HG03060 (cell line): ENCODE data around the gene IL17RE.

Source experiments
- ATAC-seq: cut with Tn5 transposase; IDR thresholded peaks from one replicate; pipeline ENCODE4 v1.9.1; 2021; ENCODE audit warnings: low read depth, moderate number of reproducible peaks; ENCODE audit not compliant: unreplicated experiment

Gene IL17RE

GRCh38 chr3:9901967-9902366 lies 681 bp upstream of the IL17RE start:
- ATAC-seq, result no peak

DNA sequence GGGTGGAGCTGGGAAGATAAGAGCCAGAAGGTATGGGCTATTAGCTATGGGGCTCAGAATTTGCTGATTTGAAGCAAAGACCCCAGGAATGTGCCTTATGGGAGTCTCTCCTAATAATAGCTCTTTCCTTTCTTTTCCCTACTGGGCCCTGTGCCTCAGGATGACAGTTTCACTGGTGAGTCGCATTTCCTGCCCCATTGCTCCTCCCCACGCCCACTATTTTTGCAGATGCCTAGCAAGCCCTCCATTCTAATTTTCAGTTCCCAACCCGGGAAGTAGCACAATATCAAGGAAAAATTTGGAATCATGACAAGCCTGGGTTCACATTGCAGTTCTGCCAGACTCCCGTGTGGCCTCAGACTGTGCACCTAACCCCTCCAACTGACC lies 583 bp downstream of the IL17RE start:
- ATAC-seq, result no peak

- ATAC-seq, result no peak
These were observed 1.3 kb downstream of the IL17RE start for GRCh38 chr3:9903904-9904303.

GRCh38 chr3:9906480-9906879 lies 3.8 kb downstream of the IL17RE start:
- ATAC-seq, result no peak

DNA sequence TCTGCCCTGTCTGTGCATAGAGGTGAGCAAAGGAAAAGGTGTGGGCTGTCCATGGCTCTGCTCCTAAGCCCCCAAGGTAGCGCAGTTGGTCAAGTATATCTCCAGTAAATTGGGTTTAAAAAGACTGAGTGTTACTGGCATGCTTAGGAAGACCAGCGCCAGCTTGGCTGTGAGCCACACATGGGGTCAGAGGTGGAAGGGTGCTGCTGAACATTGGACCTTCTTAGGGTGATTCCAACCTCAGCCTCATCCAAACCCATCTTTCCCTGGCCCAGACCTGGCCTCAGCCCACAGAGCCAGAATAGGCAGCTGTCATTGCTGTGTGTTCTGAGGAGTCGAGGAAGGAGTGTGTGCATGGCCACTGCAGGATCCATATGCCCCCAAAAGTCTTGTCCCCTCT lies 5.6 kb downstream of the IL17RE start:
- no peak for ATAC-seq

DNA sequence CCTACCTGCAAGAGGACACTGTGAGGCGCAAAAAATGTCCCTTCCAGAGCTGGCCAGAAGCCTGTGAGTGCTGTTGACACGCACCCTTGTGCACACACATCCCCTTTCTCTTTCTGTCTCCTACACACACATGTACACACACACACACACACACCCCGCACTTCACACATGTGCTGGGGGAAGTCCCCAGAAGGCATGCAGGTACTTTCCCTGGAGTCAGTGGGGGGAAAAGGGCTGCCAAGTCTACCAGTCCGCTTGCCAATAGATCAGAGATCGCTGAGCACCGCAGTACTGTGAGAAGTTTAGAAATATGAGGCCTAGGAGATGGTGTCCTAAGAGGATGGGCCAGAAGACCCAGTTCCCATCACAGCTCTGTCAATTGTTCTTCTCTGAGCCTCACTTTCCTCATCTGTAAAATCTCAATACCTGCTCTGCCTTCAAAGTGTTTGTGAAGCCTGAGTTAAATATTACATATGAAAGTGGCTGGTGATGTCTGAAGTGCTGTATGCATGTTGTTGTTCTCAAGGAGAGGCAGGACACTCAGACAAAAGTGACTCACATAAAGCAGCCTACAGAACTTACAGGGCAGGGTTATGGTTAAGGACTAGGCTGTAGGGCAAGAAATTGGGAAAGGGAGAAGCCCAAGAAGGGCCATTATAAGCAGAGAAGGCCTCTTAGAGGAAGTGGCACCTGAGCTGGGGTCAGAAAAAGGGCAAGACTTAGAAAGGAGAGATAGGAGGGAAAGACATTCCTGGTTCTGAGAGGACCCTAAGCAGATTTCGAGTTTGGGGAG lies 6.8 kb downstream of the IL17RE start:
- ATAC-seq, result no peak

GRCh38 chr3:9911863-9912262 lies 9.2 kb downstream of the IL17RE start:
- ATAC-seq, result no peak

DNA sequence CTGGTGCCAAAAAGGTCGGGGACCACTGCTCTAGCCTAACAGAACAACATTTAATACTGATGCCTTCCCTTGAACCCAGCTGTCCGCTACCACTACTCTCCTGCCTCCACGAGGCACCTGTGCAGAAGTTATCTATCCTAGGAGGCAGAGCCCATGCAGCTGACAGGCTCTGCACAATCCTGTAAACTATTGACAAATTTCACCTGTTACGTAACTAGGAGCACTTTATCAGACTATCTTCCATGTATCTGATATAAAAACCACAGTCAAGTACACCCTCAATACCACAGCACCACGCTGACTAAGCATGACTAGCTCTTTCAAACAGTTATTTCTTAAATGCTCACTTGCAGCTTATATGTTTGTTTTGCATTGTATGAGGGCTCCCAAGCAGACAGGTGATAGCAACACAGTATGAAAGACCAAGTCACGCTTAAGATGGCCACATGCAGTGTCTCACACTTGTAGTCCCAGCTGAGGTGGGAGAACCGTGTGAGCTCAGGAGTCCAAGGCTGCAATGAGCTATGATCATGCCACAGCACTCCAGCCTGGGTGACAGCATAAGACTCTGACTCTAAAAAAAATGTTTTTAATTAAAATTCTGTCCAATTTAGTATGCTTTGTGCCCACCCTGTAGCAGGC lies 9.8 kb downstream of the IL17RE start:
- ATAC-seq, result no peak

GRCh38 chr3:9913601-9914000 lies 11.0 kb downstream of the IL17RE start:
- ATAC-seq, result no peak

- no peak for ATAC-seq
These were observed 11.4 kb downstream of the IL17RE start for GRCh38 chr3:9914011-9914410.

- no peak for ATAC-seq
These were observed 12.1 kb downstream of the IL17RE start for GRCh38 chr3:9914559-9915253.

- ATAC-seq, result no peak
These were observed 12.8 kb downstream of the IL17RE start for GRCh38 chr3:9915254-9916141.

DNA sequence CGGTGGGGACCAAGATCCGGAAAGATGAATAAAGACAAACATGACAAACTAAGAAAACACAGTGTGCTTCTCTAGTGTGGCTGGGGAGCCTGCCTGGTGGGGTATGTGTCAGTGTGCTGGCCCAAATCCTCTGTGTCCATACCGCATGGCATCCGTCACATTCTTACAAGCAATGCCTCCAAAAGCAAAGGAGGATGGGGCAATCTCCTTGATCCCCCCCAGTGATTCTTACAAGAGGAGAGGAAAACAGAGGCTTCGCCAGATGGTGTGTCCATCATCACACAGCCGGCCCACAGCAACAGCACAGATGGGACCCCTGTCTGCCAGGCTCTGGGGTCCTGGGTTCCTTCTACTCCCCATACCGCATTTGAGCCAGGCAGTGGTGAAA lies 13.7 kb downstream of the IL17RE start:
- ATAC-seq, result no peak

DNA sequence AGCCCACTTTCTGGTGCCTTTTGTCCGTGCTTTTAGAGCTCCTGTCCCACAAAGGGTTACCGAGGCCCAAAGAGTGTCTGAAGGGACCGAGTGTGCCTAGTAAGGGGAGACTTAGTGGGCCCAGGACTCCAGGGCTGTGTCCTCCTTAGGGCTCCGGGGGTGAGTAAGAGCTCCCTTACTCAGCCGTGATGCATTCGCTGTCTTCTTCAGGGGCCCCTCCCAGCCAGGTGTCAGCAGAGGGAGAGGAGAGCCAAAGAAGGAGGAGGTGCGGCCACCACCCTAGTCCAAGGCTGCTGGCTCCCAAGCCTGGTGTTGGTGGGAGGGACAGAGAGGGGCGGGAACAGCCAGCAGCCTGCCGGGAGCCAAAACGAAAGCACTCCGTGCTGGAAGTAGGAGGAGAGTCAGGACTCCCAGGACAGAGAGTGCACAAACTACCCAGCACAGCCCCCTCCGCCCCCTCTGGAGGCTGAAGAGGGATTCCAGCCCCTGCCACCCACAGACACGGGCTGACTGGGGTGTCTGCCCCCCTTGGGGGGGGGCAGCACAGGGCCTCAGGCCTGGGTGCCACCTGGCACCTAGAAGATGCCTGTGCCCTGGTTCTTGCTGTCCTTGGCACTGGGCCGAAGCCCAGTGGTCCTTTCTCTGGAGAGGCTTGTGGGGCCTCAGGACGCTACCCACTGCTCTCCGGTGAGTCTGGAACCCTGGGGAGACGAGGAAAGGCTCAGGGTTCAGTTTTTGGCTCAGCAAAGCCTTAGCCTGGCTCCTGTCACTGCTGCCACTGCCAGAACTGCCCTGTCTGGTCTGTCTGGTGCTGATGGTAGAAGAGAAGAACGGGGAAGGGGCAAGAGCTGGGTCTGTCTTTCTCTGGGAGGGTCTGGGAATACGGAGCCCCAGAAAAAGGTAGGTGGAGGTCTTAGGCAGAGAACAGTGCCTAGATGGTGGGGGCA lies 14.4 kb downstream of the IL17RE start, which contains the start of gene IL17RC:
IL17RC (plus strand) TSS at position 365 of the 947 bp plus-strand sequence; CDS start at position 583, 218 bp downstream.
- no peak for ATAC-seq

DNA sequence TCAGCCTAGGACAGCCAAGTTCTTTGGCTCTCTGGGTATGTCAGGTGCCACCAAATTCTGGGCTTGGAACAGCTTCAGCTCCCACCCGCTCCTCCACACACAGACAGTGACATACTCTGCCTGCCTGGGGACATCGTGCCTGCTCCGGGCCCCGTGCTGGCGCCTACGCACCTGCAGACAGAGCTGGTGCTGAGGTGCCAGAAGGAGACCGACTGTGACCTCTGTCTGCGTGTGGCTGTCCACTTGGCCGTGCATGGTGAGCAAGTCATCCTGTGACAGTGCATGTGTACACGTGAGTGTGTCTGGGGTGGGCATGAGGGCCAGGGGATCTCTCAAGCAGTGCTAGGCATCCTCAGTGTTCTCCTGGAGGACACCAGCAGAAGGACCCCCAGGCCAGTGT lies 15.2 kb downstream of the IL17RE start:
- no peak for ATAC-seq

DNA sequence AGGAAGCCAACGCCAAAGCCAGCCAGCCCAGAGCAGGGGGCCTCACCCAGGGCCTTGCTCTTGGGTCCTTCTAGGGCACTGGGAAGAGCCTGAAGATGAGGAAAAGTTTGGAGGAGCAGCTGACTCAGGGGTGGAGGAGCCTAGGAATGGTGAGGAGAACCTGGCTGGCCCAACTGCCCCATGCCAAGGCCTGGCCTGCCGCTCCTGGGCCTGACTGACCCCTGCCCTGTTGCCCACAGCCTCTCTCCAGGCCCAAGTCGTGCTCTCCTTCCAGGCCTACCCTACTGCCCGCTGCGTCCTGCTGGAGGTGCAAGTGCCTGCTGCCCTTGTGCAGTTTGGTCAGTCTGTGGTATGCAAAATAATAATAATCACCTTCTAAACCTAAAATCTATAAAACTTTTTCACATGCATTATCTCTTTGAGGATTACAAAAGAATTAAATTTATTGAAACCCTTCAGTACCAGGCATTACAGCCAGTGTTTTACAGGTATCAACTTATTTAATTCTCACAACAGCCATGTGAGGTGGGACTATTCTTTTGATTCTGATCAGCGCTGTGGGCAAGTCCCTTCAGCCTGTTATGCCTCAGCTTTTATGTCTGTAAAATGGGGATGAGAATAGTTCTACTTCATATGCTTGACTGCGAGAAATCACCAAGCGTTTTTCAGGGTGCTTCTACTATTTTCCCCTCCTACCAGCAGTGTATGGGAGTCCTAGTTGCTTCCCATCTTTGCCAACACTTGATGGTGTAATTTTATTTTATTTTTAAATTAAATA lies 15.8 kb downstream of the IL17RE start:
- no peak for ATAC-seq

DNA sequence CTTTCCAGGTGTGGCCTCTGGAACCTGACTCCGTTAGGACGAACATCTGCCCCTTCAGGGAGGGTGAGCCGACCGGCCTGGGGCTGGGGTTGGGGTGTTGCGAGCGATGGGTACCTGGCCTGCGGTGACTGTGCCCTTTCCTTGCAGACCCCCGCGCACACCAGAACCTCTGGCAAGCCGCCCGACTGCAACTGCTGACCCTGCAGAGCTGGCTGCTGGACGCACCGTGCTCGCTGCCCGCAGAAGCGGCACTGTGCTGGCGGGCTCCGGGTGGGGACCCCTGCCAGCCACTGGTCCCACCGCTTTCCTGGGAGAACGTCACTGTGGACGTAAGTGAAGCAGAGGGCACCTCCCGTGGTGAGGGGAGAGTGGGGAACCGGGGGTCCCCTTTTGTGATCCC lies 25.5 kb downstream of the IL17RE start:
- no peak for ATAC-seq

- no peak for ATAC-seq
These were observed 28.3 kb downstream of the IL17RE start for GRCh38 chr3:9930804-9931418.

GRCh38 chr3:9932535-9932842 lies 29.8 kb downstream of the IL17RE start:
- ATAC-seq, result no peak
